ENCODE results near the gene GUCY1A1.

The GUCY1A1 gene

DNA sequence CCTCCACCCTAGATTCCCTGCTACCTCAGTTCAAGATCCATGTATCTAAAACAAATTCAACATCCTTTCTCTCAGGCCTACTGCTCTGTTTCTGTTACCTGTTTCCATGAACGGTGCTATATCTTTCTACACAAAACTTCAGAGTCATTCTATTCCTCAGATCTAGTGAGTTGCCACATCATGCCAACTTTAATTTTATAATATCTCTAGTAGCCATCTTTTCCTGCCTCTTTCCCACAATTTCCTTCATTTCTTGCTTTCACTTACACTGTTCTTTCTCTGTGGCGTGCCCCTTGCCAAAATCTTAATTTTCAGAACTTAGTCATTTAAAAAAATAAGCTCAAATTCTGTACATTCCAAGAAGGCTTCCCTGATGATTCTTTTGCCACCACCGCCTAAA is 15.2 kb downstream of the GUCY1A1 start:
- Histone ChIP-seq H3K4me1 (ENCODE audit: control insufficient read depth, insufficient read depth, low read length) (peaks cover 7% of the 10 kb centered on the region), H3K9me3 (replicated peaks; ENCODE audit: low read length) (no peaks in the 10 kb centered on the region), H3K27me3 (ENCODE audit: control insufficient read depth, insufficient read depth, low read length) (no peaks in the 10 kb centered on the region), H3K9ac (ENCODE audit: low read depth, low read length) (no peak overlapping the region), H3K4me2 (ENCODE audit: low read length) (peak overlapping the region; percentile 12), H3K4me3 (ENCODE audit: low read length) (no peak overlapping the region), H3K36me3 (ENCODE audit: insufficient read depth, low read length) (no peaks in the 10 kb centered on the region)

DNA sequence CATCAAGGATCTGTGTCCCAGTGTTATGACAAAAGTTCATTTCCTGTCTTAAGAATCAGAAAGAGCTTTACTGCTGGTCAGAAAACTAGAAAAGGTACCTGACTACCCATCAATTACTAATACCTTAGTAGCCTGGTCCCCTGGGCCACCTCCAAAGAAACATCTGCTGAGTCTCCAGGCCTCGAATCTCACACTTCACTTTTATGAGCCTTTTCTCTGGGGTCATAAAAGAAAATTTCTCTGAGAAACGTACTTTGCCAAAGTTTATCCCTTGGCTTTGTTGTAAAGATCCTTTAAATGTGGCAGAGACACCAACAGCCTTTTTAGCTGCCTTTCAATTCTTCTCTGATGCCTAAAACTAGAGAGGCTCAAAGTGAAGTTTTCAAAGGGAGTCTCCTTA is 17.8 kb downstream of the GUCY1A1 start:
- H3K4me2 ChIP-seq (ENCODE audit: low read length) = no peak overlapping the region
- H3K4me1 ChIP-seq (ENCODE audit: control insufficient read depth, insufficient read depth, low read length) = peaks cover 7% of the 10 kb centered on the region
- H3K36me3 ChIP-seq (ENCODE audit: insufficient read depth, low read length) = no peaks in the 10 kb centered on the region
- H3K4me3 ChIP-seq (ENCODE audit: low read length) = no peak overlapping the region
- no peaks in the 10 kb centered on the region for H3K9me3 ChIP-seq (replicated peaks; ENCODE audit: low read length)
- H3K27me3 ChIP-seq (ENCODE audit: control insufficient read depth, insufficient read depth, low read length) = no peaks in the 10 kb centered on the region
- H3K9ac ChIP-seq (ENCODE audit: low read depth, low read length) = no peak overlapping the region

GRCh38 chr4:155684892-155685541 is 18.4 kb downstream of the GUCY1A1 start:
- Histone ChIP-seq H3K9me3 (replicated peaks; ENCODE audit: low read length) (no peaks in the 10 kb centered on the region), H3K4me2 (ENCODE audit: low read length) (no peak overlapping the region), H3K4me1 (ENCODE audit: control insufficient read depth, insufficient read depth, low read length) (peaks cover 7% of the 10 kb centered on the region), H3K4me3 (ENCODE audit: low read length) (no peak overlapping the region), H3K36me3 (ENCODE audit: insufficient read depth, low read length) (no peaks in the 10 kb centered on the region), H3K9ac (ENCODE audit: low read depth, low read length) (no peak overlapping the region), H3K27me3 (ENCODE audit: control insufficient read depth, insufficient read depth, low read length) (no peaks in the 10 kb centered on the region)

DNA sequence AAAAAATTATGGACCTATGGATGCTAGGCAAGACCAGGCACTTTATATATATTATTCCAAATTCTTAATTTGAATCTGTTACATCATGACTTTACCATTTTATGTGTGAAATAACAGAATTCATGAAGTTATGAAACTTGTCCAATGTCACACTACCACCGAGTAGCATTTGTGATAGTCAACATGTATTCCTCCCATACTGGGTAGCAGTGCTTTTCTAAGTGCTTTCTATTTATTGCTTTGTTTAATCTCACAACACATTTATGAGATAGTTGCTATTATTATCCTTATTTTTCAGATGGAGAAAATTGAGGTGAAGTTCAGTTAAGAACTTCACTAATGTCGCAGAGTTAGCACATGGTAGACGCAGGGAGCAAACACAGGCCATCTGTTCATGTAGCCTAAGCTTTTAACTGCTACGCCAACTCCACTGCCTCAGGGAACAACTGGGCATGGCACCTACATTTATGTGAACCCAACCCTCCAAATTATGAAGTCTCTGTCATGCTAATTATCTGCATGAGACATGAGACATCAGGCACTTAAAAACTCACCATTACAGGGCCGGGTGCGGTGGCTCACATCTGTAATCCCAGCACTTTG is 20.8 kb downstream of the GUCY1A1 start:
- Histone ChIP-seq H3K4me3 (ENCODE audit: low read length) (no peak overlapping the region), H3K4me2 (ENCODE audit: low read length) (no peak overlapping the region), H3K27me3 (ENCODE audit: control insufficient read depth, insufficient read depth, low read length) (no peaks in the 10 kb centered on the region), H3K36me3 (ENCODE audit: insufficient read depth, low read length) (no peaks in the 10 kb centered on the region), H3K9me3 (replicated peaks; ENCODE audit: low read length) (no peaks in the 10 kb centered on the region), H3K9ac (ENCODE audit: low read depth, low read length) (no peak overlapping the region), H3K4me1 (ENCODE audit: control insufficient read depth, insufficient read depth, low read length) (no peaks in the 10 kb centered on the region)

DNA sequence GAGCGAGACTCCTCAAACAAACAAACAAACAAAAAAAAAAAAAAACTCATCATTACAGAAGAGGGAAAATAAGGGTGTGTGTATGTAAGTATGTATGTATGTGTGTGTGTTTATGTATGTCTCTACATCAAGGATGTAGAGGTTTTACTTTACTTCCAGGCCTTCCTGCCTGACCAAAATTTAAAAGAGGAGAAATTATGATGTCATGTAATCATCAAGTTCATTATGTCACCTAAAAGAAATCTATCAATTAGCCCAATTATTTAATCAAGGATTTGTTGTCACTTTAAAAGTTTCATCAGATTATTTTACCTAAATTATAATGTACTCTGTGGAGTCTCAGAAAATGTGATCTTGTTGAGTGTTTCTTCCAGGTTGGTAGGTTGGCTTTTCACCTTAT is 21.6 kb downstream of the GUCY1A1 start:
- H3K9me3 ChIP-seq (replicated peaks; ENCODE audit: low read length) = no peaks in the 10 kb centered on the region
- no peaks in the 10 kb centered on the region for H3K36me3 ChIP-seq (ENCODE audit: insufficient read depth, low read length)
- no peak overlapping the region for H3K9ac ChIP-seq (ENCODE audit: low read depth, low read length)
- no peaks in the 10 kb centered on the region for H3K4me1 ChIP-seq (ENCODE audit: control insufficient read depth, insufficient read depth, low read length)
- H3K27me3 ChIP-seq (ENCODE audit: control insufficient read depth, insufficient read depth, low read length) = no peaks in the 10 kb centered on the region
- no peak overlapping the region for H3K4me3 ChIP-seq (ENCODE audit: low read length)
- no peak overlapping the region for H3K4me2 ChIP-seq (ENCODE audit: low read length)

- no peak overlapping the region for H3K4me2 ChIP-seq (ENCODE audit: low read length)
- no peaks in the 10 kb centered on the region for H3K27me3 ChIP-seq (ENCODE audit: control insufficient read depth, insufficient read depth, low read length)
- no peaks in the 10 kb centered on the region for H3K4me1 ChIP-seq (ENCODE audit: control insufficient read depth, insufficient read depth, low read length)
- H3K36me3 ChIP-seq (ENCODE audit: insufficient read depth, low read length) = no peaks in the 10 kb centered on the region
- H3K9me3 ChIP-seq (replicated peaks; ENCODE audit: low read length) = no peaks in the 10 kb centered on the region
- H3K9ac ChIP-seq (ENCODE audit: low read depth, low read length) = no peak overlapping the region
- no peak overlapping the region for H3K4me3 ChIP-seq (ENCODE audit: low read length)
Observed at GRCh38 chr4:155688860-155689259, 22.2 kb downstream of the GUCY1A1 start.

- Histone ChIP-seq H3K9ac (ENCODE audit: low read depth, low read length) (no peak overlapping the region), H3K9me3 (replicated peaks; ENCODE audit: low read length) (no peaks in the 10 kb centered on the region), H3K4me1 (ENCODE audit: control insufficient read depth, insufficient read depth, low read length) (no peaks in the 10 kb centered on the region), H3K27me3 (ENCODE audit: control insufficient read depth, insufficient read depth, low read length) (no peaks in the 10 kb centered on the region), H3K4me3 (ENCODE audit: low read length) (no peak overlapping the region), H3K36me3 (ENCODE audit: insufficient read depth, low read length) (no peaks in the 10 kb centered on the region), H3K4me2 (ENCODE audit: low read length) (no peak overlapping the region)
Observed at GRCh38 chr4:155690044-155690837, 23.6 kb downstream of the GUCY1A1 start.

- no peaks in the 10 kb centered on the region for H3K9me3 ChIP-seq (replicated peaks; ENCODE audit: low read length)
- no peak overlapping the region for H3K4me2 ChIP-seq (ENCODE audit: low read length)
- no peak overlapping the region for H3K4me3 ChIP-seq (ENCODE audit: low read length)
- H3K9ac ChIP-seq (ENCODE audit: low read depth, low read length) = no peak overlapping the region
- H3K36me3 ChIP-seq (ENCODE audit: insufficient read depth, low read length) = no peaks in the 10 kb centered on the region
- H3K4me1 ChIP-seq (ENCODE audit: control insufficient read depth, insufficient read depth, low read length) = no peaks in the 10 kb centered on the region
- no peaks in the 10 kb centered on the region for H3K27me3 ChIP-seq (ENCODE audit: control insufficient read depth, insufficient read depth, low read length)
Observed at GRCh38 chr4:155692361-155692760, 25.7 kb downstream of the GUCY1A1 start.

DNA sequence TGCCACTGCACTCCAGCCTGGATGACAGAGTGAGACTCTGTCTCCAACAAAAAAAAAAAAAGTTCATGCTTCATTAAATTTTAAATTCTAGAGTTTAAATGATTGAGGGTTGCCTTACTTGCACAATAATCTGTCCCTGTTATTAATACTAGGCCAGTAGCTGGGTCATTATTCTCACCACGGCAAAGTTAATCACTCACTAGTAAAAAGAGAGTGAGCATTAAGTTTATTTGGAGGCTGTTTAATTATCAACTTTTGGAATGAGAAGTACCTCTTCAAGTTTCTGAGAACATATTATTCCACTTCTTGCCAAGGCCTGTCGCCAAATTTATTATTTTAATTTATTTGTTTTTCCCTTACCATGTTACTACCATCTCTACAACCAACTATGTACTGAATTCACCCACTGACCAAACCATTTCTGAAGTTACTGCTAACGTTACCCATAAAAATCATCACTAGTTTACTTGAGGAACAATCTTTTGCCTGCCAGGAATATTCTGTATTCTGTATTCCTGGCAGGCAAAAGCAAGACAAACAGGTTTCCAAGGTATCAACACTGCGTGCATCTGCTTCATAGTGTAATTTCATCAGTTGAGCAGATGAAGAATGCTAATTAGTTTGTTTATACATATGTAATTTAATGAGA is 26.5 kb downstream of the GUCY1A1 start:
- Histone ChIP-seq H3K4me3 (ENCODE audit: low read length) (no peak overlapping the region), H3K36me3 (ENCODE audit: insufficient read depth, low read length) (no peaks in the 10 kb centered on the region), H3K4me1 (ENCODE audit: control insufficient read depth, insufficient read depth, low read length) (no peaks in the 10 kb centered on the region)

GRCh38 chr4:155694100-155694785 is 27.6 kb downstream of the GUCY1A1 start:
- no peaks in the 10 kb centered on the region for H3K4me1 ChIP-seq (ENCODE audit: control insufficient read depth, insufficient read depth, low read length)
- no peak overlapping the region for H3K4me3 ChIP-seq (ENCODE audit: low read length)
- no peak overlapping the region for H3K9ac ChIP-seq (ENCODE audit: low read depth, low read length)
- no peaks in the 10 kb centered on the region for H3K36me3 ChIP-seq (ENCODE audit: insufficient read depth, low read length)
- no peaks in the 10 kb centered on the region for H3K9me3 ChIP-seq (replicated peaks; ENCODE audit: low read length)
- H3K4me2 ChIP-seq (ENCODE audit: low read length) = no peak overlapping the region
- H3K27me3 ChIP-seq (ENCODE audit: control insufficient read depth, insufficient read depth, low read length) = no peaks in the 10 kb centered on the region

More for the DNA sequence above, 26.5 kb downstream of the GUCY1A1 start:
- H3K9me3 ChIP-seq (replicated peaks; ENCODE audit: low read length) = no peaks in the 10 kb centered on the region
- H3K4me2 ChIP-seq (ENCODE audit: low read length) = no peak overlapping the region
- H3K27me3 ChIP-seq (ENCODE audit: control insufficient read depth, insufficient read depth, low read length) = no peaks in the 10 kb centered on the region
- no peak overlapping the region for H3K9ac ChIP-seq (ENCODE audit: low read depth, low read length)

DNA sequence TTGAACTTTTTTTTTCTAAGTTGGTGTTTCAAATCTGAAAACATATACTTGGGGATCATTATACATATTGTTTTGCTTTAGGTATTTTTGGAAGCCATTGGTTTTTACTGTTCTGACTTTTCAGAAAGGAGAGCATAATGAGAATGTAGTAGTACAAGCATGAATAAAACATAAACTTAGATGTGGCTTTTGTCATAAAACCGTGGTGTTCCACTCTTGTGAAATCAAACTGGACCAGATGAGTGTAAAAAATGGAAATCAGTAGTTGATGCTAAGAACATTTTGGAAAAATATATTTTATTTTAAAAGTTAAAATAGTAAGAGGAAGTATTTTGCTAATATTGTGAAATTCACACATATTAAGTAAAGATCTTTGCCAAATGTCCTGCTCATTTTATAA is 29.6 kb downstream of the GUCY1A1 start:
- no peaks in the 10 kb centered on the region for H3K36me3 ChIP-seq (ENCODE audit: insufficient read depth, low read length)
- H3K4me1 ChIP-seq (ENCODE audit: control insufficient read depth, insufficient read depth, low read length) = no peaks in the 10 kb centered on the region
- H3K4me3 ChIP-seq (ENCODE audit: low read length) = no peak overlapping the region
- H3K27me3 ChIP-seq (ENCODE audit: control insufficient read depth, insufficient read depth, low read length) = no peaks in the 10 kb centered on the region
- H3K4me2 ChIP-seq (ENCODE audit: low read length) = no peak overlapping the region
- H3K9me3 ChIP-seq (replicated peaks; ENCODE audit: low read length) = no peaks in the 10 kb centered on the region
- no peak overlapping the region for H3K9ac ChIP-seq (ENCODE audit: low read depth, low read length)
